Measurements from ENCODE around the gene DEPP1.
"Not testable (repeated sequence)": the region's sequence is repeated elsewhere in the genome, so short reads cannot be mapped to it uniquely, and the experiment has no call there.

DEPP1 gene, protein sequence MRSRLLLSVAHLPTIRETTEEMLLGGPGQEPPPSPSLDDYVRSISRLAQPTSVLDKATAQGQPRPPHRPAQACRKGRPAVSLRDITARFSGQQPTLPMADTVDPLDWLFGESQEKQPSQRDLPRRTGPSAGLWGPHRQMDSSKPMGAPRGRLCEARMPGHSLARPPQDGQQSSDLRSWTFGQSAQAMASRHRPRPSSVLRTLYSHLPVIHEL

DNA sequence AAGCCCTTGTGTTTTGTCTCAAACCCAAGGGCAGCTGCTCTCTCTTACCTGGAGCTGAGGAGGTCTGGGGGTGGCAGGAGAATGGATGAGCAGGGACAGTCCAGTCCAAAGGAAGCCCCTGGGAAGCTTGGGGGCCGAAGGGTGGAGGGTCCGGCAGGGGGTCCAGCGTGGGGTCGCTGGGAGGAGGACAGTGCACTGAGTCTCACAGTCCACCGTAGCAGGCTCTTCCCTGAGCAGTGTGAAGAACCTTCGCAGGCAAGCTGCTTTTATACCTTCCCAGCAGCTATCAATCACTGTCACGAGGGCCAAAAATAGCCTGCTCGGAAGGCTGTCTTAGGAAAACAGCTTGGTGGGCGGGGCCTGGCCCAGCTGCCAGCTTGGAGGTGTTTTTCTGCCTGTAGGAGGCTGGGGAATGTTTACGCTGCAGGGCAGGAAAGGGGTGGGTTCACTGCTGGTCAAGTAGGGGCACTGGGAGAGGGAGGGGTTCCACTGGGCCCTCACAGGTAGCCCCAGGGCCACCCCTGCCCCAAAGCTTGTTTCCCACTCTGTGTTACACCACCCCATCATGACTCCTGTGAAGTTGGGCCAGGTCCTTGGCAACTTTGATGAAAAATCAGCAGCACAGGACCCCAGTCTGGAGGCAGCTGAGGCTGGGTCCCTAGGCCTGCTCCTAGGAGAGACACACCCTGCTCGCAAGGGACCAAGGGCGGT, at the start of gene DEPP1:
TSS of gene DEPP1 (minus strand) at position 240 of the 711 bp plus-strand sequence. CDS start 779 bp downstream, outside the sequence.
- peak; percentile 66 for DNase-seq

GRCh38 chr10:45023426-45023825, 44.8 kb upstream of the DEPP1 start:
- no peak for DNase-seq

DNA sequence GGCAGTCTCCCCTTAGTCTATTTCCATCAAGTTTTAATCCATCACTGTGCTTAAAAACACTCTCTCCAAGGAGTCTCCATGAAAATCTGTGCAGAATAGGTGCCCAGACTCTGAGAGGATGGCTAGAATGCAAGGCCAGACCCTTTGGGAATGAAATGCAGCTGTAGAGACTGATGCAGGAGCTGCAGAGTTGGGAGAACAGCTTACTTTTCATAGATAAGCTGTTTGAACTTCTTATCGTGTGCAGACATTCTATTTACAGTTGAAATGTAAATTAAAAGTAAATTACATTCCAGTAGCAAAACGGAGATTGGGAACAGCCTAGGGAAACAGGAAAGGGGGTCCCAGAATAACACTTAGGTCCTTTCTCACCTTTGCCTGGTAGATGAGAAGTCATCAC, 37.0 kb upstream of the DEPP1 start:
- no peak for DNase-seq

DNA sequence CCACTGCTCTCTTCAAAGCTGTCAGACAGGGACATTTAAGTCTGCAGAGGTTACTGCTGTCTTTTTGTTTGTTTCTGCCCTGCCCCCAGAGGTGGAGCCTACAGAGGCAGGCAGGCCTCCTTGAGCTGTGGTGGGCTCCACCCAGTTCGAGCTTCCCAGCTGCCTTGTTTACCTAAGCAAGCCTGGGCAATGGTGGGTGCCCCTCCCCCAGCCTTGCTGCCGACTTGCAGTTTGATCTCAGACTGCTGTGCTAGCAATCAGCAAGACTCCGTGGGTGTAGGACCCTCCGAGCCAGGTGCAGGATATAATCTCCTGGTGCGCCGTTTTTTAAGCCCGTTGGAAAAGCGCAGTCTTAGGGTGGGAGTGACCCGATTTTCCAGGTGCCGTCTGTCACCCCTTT, 35.9 kb upstream of the DEPP1 start:
- not testable (repeated sequence) for DNase-seq

GRCh38 chr10:45008524-45009161, 30.0 kb upstream of the DEPP1 start:
- DNase-seq, result peak; percentile 75

DNA sequence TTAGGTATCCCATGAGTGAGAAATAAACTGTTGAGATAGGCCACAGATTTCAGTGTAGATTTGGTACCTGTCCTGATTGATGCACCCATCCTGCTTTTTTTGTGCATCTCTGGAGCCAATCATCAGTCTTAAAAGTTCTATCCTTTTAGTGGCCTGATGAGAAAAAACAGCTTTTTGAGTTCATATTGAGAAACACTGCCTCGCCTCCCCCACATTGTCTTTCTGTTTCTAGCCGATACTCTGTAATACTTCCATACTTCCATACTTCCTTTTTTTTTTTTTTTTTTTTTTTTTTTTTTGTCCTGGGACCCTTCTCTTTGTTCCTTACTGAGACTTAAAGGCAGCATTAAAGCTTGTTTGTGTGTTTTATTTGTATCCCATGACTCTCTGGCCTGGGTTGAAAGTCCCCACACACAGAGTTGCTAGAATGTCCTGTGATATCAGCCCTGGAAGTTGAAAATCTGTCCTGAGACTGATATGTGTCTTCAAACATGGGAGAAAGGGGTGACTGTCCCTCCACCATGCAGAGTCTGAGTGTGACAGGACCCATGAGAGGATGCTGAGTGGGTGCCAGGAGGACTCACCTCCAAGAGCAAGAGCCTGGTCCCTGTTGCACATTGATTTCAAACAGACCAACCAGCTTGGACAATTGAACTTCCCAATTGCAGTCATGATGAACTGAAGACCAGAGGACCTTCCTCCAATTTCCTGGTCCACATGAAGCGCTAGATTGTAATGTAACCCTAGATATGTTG, 27.8 kb upstream of the DEPP1 start:
- DNase-seq, result no peak

DNA sequence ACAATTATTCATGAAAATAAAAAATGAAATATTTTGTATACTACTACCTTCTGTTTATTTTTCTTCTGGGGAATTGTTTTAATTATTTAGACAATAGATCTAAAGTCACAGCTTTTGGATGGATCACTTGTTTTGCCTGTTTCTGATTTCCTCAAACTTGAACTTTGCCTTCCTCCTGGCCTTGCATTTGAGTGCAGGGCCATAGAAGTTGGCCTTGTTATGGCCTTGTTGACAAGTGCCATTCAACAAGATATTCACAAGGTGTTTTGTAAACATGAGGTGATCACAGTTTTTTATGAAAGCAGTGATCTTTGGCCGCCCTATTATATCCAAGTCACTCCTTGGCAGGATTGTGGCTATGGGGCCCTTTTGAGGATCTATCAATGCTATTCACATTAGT, 26.7 kb upstream of the DEPP1 start:
- DNase-seq, result no peak

DNA sequence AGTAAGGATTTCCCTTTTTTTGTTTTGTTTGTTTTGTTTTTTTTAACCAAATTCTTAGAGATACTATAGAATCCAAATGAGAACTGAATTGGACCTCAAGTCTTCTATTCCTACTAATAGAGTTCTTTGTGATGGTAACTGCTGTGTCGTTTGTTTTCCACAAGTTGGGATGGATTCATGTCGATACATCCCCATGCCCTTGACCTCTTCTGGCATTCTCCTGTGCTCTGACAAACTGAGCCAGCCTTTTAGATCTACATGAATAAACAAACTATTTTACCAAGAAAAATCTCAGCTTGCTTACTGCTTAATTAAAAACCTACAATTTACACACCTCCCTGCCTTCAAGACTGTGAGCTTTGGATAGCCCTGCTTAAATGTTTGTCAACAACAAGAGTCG, 26.1 kb upstream of the DEPP1 start:
- DNase-seq, result no peak

- DNase-seq, result no peak
These were observed 24.9 kb upstream of the DEPP1 start for GRCh38 chr10:45003432-45004000.

- DNase-seq, result no peak
These were observed 23.0 kb upstream of the DEPP1 start for GRCh38 chr10:45001381-45002148.

DNA sequence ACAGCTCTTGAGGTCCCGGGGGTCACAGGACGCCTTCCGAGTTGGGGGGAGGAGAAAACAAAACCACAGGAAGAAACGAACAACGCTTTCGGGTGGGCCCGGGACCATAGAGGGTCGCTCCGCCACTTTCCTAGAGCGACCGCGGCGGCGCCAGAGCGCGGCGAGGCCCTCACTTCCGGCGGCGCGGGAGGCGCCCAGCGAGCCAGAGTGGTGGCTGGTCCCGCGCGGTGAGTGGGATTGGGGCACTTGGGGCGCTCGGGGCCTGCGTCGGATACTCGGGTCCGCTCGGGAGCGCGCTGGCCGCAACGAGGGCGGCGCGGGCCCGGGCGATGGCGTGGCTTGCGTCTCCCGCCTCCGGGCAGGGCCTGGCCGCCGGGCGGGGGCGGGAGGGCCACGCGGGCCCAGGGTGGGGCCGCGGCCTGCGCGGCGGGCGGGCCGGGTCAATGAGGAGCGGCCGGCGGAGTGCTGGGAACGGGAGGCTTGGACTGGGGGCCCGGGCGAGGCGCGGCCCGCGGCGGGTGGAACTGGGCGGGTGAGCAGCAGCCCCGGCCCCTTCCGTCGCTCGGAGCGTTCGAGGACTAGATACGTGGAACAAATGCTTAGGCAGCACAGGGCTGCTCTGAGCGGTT, 22.3 kb upstream of the DEPP1 start, which contains the start of gene ZNF22:
TSS of gene ZNF22 (plus strand) at position 172 of the 629 bp plus-strand sequence. CDS start 2,446 bp downstream, outside the sequence.
- DNase-seq, result no peak

DNA sequence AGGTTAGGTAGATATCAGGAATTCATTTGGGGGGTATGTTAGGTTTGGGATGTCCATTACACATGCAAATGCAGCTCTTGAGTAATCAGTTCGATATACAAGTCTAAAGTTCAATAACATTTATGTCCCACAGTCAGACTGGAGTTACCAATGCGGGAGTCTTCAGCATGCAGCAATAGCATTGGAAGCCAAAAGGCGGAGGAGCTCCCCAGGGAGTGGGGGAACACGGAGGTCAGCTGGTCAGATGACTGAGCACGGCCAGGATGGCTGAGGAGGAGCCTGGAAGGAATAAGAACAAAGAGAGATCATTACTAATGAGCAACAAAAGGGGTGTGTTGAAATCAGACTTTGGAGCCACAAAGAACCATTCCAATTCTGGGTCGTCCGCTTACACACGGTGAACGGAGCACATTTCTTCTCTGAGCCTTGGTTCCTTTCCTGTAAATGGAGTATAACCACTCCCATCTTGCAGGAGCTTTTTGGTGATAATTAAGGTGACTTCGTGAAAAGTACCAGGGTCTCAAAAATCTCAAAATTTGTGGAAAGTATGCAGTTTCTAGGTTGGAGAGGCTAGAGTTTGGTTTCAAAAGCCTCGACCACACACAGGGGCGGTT, 21.6 kb upstream of the DEPP1 start:
- DNase-seq, result no peak

DNA sequence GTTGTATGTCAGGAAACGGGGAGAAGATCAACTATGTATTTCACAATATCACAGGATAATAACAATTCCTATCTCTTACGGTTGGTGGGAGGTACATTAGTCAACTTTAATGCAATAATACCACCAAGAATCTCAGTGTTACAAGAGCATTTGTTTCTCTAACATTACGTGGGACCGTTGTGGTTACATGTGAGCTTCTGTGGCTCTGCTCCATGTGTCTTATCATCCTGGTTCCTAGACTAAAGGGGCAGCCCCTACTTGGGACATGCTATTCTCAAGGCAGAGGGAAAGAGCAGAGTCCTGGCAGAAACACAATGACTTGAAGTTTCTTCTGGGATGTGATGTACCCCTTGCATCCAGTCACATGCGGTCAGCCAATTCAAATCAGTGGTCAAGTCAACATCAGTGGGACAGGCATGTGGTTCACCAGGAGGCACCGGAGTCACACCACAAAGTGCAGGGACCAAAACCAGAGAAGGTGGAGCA, 19.6 kb upstream of the DEPP1 start:
- no peak for DNase-seq

DNA sequence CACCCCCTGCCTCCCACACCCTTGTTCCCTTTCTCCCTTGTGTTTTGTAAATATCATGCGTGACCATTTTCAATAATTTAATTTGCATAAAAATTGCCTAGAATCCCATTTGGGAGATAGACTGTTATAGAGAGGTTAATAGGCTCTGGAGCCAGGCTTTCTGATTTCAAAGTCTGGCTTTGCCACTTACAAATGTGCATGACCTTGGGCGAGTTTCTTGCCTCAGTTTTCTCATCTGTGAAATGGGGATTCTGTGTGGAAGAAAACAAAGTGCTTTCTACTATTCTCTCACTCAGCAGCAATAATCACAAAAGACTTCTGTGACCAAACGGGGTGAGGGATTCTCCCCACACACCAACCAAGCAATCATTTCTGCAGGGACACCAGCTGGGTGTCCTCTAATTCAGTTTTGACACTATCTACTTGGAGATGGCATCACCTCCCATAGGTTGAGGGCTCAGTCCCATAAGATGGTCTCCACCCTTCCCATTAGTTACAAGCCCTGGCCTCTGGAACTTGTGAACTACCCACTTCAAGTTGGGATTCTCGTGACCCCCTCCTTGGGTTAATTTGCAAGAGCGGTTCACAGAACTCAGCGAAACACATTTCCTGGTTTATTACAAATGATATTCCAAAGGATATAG, 18.6 kb upstream of the DEPP1 start:
- DNase-seq, result no peak

- DNase-seq, result no peak
These were observed 17.5 kb upstream of the DEPP1 start for GRCh38 chr10:44995914-44996669.

GRCh38 chr10:44995581-44995913, 16.9 kb upstream of the DEPP1 start:
- no peak for DNase-seq

DNA sequence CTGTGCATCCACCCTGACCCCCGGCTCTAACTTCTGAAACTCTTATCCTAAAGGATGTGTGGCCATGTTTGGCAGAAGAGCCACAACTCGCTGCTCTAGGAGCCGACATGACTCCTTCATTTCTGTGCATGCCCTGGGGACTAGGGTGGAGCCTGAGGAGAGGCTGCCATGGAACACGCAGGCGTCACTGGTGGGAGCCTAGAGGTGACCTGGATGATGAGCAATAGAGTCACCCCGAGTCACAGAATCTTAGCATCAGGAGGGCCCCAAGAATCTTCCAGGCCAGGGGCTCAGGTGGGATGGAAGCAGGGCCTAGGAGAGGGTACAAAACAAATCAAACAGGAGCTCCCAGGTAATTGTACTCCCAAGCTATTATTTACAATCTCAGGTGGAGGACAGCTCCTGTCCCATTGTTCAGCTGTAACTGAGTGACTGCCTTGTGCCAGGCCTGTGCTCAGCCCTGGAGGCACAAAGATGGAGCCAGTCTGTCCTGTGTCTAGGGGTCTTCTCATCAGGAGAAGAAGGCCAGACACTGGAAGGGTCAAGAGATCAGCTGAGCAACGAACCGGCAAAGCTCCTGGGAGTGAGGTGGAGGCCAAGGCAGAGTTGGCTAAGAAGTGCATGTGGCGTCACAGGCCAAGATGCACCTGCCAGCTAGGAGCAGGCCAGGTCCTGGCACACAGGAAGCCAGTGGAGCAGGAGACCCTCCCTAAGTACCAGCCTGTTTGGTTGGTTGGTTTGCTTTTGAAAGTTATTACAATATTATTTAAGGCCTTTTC, 16.3 kb upstream of the DEPP1 start:
- no peak for DNase-seq

GRCh38 chr10:44993922-44994751, 15.5 kb upstream of the DEPP1 start:
- no peak for DNase-seq
